SH-SY5Y (cell line): ENCODE data around the gene FAM209B.
"Not testable (repeated sequence)": the region's sequence is repeated elsewhere in the genome, so short reads cannot be mapped to it uniquely, and the experiment has no call there.

Source experiments
- GATA2 ChIP-seq: IDR thresholded peaks from 2 replicates; pipeline ENCODE4 v1.6.1; 2011; ENCODE audit warnings: mild to moderate bottlenecking, low read depth, low read length
- GATA3 ChIP-seq: IDR thresholded peaks from 2 replicates; pipeline ENCODE4 v1.6.1; 2011; ENCODE audit warnings: low read depth, mild to moderate bottlenecking, low read length, moderate library complexity

FAM209B gene

GRCh38 chr20:56532946-56533345 lies at the start of gene FAM209B:
FAM209B (plus strand) TSS chr20:56533246; CDS start chr20:56533342, 96 bp downstream.
- TF ChIP-seq GATA3, GATA2: not testable (repeated sequence)

- TF ChIP-seq GATA2 (no peak), GATA3 (no peak)
Observed at GRCh38 chr20:56483970-56484369, 49.1 kb upstream of the FAM209B start.

GRCh38 chr20:56487216-56487615 lies 45.8 kb upstream of the FAM209B start:
- TF ChIP-seq GATA2 (no peak), GATA3 (no peak)

GRCh38 chr20:56488566-56488965 lies 44.5 kb upstream of the FAM209B start:
- TF ChIP-seq GATA2 (no peak), GATA3 (no peak)

- TF ChIP-seq GATA2 (no peak), GATA3 (no peak)
Observed at GRCh38 chr20:56501116-56501515, 31.9 kb upstream of the FAM209B start.

- no peak for TF ChIP-seq GATA3
- no peak for TF ChIP-seq GATA2
Observed at GRCh38 chr20:56503916-56504315, 29.1 kb upstream of the FAM209B start.

- TF ChIP-seq GATA3 = no peak
- no peak for TF ChIP-seq GATA2
Observed at GRCh38 chr20:56504373-56505005, 28.6 kb upstream of the FAM209B start.

- no peak for TF ChIP-seq GATA2
Observed at GRCh38 chr20:56506103-56506502, 26.9 kb upstream of the FAM209B start.

GRCh38 chr20:56511926-56512325 lies 21.1 kb upstream of the FAM209B start:
- TF ChIP-seq GATA3 (no peak), GATA2 (no peak)

- no peak for TF ChIP-seq GATA2
- TF ChIP-seq GATA3 = no peak
Observed at GRCh38 chr20:56513161-56514150, 19.6 kb upstream of the FAM209B start.

- TF ChIP-seq GATA3 (no peak), GATA2 (no peak)
Observed at GRCh38 chr20:56516631-56517030, 16.4 kb upstream of the FAM209B start.

- TF ChIP-seq GATA3 (no peak), GATA2 (no peak)
Observed at GRCh38 chr20:56517211-56517610, 15.8 kb upstream of the FAM209B start.

- TF ChIP-seq GATA3 = no peak
- TF ChIP-seq GATA2 = no peak
Observed at GRCh38 chr20:56517641-56518040, 15.4 kb upstream of the FAM209B start.

GRCh38 chr20:56518126-56518525 lies 14.9 kb upstream of the FAM209B start:
- no peak for TF ChIP-seq GATA2
- TF ChIP-seq GATA3 = no peak

GRCh38 chr20:56518721-56519398 lies 14.2 kb upstream of the FAM209B start:
- TF ChIP-seq GATA3 (no peak), GATA2 (no peak)
